GM13977 (cell line): Measurements from ENCODE around the gene CFAP43.
"Not testable (repeated sequence)": the region's sequence is repeated elsewhere in the genome, so short reads cannot be mapped to it uniquely, and the experiment has no call there.

Experiments used
- DNase-seq: peaks from one replicate; pipeline ENCODE4 v3.0.0; 2012; ENCODE audit warnings: low spot score
- CTCF ChIP-seq: IDR thresholded peaks from 2 replicates; pipeline ENCODE4 v1.5.1; 2012; ENCODE audit warnings: mild to moderate bottlenecking, control low read depth; ENCODE audit not compliant: insufficient read depth; ENCODE audit errors: extremely low read depth, missing control alignments
- in situ Hi-C: fragments of 300-500 bp; cut with MboI; formaldehyde crosslinking; loops from one replicate; pipeline ENCODE4 v1.12.0; 2022; ENCODE audit warnings: low sequenced_read_pairs, low pct_unique_long_range_greater_than_20kb, mixed read lengths, inconsistent platforms; ENCODE audit not compliant: unreplicated experiment

CFAP43 gene

GRCh38 chr10:104183682-104184081 is 48.5 kb downstream of the CFAP43 start:
- TF ChIP-seq CTCF, result no peak
- no peak for DNase-seq
- in situ Hi-C loops, result no loop called here

- DNase-seq, in situ Hi-C loops: not testable (repeated sequence)
Observed at GRCh38 chr10:104174136-104174535, 58.0 kb downstream of the CFAP43 start.

GRCh38 chr10:104170610-104171254 is 61.4 kb downstream of the CFAP43 start:
- in situ Hi-C loops, result no loop called here
- no peak for TF ChIP-seq CTCF
- no peak for DNase-seq

- no peak for TF ChIP-seq CTCF
- no peak for DNase-seq
- in situ Hi-C loops, result no loop called here
Observed at GRCh38 chr10:104155591-104155990, 76.6 kb downstream of the CFAP43 start.

- no peak for TF ChIP-seq CTCF
- DNase-seq, result no peak
- in situ Hi-C loops, result no loop called here
Observed at GRCh38 chr10:104151737-104152136, 80.4 kb downstream of the CFAP43 start.

GRCh38 chr10:104150139-104150538 is 82.0 kb downstream of the CFAP43 start:
- DNase-seq, result no peak
- in situ Hi-C loops, result no loop called here
- no peak for TF ChIP-seq CTCF

GRCh38 chr10:104146882-104147281 is 85.3 kb downstream of the CFAP43 start:
- no peak for TF ChIP-seq CTCF
- in situ Hi-C loops, result no loop called here
- no peak for DNase-seq
